8988T (cell line): ENCODE measurements around the gene SMIM29.
"Not testable (repeated sequence)": the region's sequence is repeated elsewhere in the genome, so short reads cannot be mapped to it uniquely, and the experiment has no call there.

Experiments used
- DNase-seq: peaks from one replicate; pipeline ENCODE4 v3.0.0; 2011

Gene SMIM29

DNA sequence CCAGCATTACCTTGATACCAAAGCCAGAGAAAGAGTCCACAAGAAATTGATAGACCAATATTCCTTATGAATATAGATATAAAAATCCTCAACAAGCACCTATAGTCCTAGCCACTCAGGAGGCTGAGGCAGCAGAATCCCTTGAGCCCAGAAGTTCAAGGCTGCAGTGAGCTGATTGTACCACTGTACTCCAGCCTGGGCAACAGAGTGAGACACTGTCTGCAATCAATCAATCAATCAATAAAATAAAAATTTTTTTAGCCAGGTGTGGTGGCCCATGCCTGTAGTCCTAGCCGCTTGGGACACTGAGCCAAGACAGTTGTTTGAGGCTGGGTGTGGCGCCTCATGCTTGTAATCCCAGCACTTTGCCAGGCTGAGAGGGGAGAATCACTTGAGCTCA lies 18.9 kb upstream of the SMIM29 start:
- no peak for DNase-seq

DNA sequence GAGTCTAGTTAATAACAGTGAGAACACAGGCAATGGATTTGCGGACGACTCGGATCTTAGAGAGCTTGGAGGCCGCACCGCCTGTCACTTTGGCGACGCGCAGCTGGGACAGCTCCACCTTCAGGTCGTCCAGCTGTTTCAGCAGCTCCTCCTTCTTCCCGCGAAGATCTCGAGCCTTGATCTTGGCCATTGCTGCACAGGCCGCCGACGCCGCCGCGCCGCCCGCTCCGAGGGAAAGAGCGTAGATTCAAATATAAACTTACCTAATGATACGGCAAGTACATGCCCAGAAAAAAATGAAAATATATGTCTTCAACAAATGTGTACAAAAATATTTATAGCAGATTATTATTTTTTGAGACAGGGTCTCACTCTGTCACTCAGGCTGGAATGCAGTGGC lies 14.7 kb upstream of the SMIM29 start:
- not testable (repeated sequence) for DNase-seq

DNA sequence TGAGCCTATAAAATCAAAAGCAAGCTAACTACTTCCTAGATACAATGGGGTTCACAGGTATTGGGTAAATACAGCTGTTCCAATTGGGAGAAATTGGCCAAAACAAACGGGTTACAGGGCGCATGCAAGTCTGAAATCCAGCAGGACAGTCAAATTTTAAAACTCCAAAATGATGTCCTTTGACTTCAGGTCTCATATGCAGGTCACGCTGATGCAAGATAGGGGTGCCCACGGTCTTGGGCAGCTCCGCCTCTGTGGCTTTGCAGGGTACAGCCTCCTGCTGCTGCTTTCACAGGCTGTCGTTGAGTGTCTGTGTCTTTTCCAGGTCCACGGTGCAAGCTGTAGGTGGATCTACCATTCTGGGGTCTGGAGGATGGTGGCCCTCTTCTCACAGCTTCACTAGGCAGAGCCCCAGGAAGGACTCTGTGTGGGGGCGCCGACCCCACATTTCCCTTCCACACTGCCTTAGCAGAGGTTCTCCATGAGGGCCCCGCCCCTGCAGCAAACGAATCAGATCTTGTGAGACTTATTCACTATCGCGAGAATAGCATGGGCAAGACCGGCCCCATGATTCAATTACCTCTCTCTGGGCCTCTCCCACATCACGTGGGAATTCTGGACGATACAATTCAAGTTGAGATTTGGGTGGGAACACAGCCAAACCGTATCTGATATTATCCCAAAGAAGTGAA lies 11.9 kb upstream of the SMIM29 start:
- no peak for DNase-seq

DNA sequence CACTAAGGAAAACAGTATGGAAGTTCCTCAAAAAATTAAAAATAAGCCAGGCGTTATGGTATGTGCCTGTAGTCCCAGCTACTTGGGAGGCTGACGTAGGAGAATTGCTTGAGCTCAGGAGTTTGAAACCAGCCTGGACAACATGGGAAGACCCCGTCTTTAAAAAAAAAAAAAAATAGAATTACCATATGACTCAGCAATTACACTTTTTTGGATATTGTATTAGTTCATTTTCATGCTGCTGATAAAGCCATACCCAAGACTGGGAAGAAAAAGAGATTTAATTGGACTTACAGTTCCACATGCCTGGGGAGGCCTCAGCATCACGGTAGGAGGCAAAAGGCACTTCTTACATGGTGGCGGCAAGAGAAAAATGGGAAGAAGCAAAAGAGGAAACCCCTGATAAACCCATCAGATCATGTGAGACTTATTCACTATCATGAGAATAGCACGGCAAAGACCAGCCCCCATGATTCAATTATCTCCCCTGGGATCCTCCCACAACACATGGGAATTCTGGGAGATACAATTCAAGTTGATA lies 10.8 kb upstream of the SMIM29 start:
- no peak for DNase-seq

DNA sequence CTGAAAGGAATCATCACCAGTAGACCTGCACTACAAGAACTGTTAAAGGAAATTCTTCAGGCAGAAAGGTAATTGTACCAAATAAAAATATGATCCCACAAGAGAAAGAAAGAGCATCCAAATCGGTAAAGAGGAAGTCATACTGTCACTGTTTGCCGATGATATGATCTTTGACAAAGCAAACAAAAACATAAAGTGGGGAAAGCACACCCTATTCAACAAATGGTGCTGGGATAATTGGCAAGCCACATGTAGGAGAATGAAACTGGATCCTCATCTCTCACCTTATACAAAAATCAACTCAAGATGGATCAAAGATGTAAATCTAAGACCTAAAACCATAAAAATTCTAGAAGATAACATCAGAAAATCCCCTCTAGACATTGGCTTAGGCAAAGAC lies 3.6 kb upstream of the SMIM29 start:
- DNase-seq: not testable (repeated sequence)

DNA sequence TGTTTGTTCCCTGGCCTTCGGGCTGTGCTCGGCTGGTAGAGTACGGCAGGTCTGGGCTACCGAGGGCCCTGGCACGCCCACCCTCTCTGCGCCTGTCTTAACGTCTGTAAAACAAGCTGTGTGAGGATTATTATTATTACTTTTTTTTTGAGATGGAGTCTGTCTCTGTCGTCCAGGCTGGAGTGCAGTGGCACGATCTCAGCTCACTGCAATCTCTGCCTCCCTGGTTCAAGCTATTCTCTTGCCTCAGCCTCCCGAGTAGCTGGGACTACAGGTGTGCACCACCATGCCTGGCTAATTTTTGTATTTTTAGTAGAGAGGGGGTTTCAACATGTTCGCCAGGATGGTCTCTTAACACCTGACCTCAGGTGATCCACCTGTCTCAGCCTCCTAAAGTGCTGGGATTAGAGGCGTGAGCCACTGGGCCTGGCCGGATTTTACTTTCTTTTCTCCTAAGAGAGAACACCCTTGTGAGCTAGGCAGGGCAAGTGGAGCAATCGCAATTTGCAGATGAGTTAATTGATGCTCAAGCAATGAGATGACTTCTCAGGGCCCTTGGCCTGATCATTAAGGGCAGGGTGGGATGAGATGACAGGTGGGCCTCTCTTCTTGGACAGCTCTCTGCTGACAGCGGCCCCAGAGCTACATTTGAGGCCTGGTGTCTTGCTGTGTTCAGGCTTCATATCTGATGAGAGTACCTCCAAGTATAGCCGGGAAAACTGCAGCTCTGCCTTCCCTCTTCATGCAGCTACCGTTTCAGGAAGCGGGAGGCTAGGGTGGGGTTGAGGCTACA lies 859 bp upstream of the SMIM29 start:
- DNase-seq: no peak

DNA sequence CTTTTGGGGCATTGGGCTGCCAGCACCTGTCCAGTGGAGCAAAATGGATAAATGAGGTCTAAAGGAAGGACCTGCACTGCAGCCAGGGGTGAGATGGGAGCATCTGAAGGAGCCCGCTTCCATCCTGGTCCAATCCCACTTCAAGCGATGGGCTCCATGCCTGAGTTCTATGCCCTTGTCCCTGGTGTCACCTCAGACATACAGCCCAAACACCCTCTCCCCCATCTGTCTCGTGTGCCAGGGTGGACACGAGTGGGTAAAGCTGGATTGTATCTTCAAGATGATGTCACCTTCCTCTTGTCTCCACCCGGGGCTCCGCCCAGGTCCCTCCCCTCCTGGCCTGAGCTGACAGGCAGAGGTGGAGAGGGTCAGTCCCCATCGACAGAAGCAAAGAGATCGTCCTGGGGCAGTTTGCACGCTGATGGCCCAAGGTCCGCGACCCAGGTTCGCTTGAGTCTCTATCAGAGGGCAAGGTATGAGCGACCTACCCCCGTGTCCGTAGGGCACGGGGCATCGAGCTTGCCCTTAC lies 544 bp downstream of the SMIM29 start:
- DNase-seq: no peak

DNA sequence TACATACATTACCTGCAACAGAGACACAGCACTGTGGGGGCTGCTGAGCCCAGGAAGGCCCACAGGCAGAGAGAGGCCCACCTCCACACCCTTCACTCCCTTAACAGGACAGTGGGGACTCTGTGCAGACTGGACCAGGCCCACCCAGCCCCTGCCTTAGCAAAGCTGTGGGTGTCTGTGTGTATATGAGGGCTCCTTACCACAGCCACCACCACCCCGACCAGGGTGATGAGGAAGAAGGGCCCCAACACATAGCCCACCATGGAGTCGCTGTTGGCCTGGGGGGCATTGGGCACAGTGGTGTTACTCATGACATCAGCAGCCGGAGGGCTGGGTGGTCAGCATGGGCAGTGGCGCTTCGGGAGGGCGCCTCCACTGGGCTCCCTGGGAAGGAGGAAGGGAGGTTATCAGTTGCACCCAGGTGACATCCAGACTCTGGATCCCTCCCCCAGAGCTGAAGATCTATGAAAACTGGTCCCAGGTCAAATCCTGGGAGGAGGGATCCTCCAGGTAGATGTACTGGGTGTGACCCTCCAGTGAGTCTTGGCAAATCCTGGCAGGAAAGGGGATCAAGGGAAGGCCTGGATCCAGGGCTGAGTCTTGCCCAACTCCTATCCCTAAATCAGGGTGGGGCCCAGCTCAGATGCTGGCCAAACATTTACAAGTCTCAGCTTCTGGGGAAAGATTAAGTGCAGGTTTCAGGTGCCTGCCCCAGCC lies 1.2 kb downstream of the SMIM29 start:
- no peak for DNase-seq

DNA sequence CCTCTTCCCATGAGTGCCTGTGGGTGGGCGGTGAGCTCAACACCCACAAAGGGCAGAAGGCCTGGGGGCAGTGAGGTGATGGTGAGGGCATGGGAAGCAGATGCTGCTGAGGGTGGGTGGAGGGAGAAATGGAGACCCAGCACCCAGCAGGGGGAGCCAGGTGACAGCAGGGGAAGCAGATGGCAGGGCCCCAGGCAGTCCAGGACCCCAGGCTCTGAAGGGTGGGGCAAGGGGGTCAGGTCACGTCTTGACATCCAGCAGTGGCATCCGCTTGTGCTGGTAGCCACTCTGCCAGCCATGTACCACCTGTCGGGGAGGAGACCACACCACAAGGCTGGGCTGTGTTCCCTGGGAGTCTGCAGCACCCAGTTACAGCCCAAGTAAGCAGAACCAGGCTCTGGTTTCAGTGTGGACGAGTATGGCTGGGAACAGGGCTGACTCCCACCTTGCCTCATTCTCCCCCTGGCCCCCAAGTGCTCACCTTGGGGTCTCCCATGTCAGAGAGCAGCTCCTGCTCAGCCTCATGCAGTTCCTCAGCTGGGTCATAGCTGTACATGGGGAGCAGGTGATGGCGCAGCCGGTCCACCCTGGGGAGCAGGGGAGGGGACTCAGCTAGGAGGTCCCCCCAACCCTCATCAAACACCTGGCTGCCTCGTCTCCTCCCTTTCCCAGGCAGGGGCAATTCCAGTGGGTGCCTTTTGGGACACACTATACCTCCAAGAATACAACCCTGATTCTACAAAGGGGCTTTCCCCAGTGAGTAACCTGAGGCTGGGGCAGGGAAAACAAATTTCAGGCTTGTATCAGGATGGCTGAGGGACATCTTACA lies 2.0 kb downstream of the SMIM29 start:
- DNase-seq: no peak

DNA sequence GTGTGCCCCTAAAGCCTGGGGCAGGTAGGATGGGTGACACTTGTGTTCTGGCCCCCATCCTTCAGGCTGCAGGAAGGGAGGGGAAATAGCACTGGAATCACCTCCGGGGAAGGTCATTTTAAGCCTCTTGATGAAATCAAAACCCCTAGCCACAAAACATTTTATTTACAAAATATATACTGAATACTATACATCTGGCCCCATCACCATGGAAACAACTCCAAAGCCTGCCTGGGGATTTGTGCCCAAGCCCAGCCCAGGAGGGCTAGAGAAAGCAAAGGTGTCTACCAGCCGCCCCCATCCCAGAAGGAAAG lies 2.6 kb downstream of the SMIM29 start:
- DNase-seq: no peak

DNA sequence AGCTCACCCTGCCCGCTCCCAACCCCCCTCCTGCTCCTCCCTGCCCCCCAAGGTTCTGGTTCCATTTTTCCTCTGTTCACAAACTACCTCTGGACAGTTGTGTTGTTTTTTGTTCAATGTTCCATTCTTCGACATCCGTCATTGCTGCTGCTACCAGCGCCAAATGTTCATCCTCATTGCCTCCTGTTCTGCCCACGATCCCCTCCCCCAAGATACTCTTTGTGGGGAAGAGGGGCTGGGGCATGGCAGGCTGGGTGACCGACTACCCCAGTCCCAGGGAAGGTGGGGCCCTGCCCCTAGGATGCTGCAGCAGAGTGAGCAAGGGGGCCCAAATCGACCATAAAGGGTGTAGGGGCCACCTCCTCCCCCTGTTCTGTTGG lies 3.1 kb downstream of the SMIM29 start:
- not testable (repeated sequence) for DNase-seq

DNA sequence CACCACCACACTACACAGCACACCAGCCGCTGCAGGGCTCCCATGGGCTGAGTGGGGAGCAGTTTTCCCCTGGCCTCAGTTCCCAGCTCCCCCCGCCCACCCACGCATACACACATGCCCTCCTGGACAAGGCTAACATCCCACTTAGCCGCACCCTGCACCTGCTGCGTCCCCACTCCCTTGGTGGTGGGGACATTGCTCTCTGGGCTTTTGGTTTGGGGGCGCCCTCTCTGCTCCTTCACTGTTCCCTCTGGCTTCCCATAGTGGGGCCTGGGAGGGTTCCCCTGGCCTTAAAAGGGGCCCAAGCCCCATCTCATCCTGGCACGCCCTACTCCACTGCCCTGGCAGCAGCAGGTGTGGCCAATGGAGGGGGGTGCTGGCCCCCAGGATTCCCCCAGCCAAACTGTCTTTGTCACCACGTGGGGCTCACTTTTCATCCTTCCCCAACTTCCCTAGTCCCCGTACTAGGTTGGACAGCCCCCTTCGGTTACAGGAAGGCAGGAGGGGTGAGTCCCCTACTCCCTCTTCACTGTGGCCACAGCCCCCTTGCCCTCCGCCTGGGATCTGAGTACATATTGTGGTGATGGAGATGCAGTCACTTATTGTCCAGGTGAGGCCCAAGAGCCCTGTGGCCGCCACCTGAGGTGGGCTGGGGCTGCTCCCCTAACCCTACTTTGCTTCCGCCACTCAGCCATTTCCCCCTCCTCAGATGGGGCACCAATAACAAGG lies 3.6 kb downstream of the SMIM29 start:
- DNase-seq: not testable (repeated sequence)

DNA sequence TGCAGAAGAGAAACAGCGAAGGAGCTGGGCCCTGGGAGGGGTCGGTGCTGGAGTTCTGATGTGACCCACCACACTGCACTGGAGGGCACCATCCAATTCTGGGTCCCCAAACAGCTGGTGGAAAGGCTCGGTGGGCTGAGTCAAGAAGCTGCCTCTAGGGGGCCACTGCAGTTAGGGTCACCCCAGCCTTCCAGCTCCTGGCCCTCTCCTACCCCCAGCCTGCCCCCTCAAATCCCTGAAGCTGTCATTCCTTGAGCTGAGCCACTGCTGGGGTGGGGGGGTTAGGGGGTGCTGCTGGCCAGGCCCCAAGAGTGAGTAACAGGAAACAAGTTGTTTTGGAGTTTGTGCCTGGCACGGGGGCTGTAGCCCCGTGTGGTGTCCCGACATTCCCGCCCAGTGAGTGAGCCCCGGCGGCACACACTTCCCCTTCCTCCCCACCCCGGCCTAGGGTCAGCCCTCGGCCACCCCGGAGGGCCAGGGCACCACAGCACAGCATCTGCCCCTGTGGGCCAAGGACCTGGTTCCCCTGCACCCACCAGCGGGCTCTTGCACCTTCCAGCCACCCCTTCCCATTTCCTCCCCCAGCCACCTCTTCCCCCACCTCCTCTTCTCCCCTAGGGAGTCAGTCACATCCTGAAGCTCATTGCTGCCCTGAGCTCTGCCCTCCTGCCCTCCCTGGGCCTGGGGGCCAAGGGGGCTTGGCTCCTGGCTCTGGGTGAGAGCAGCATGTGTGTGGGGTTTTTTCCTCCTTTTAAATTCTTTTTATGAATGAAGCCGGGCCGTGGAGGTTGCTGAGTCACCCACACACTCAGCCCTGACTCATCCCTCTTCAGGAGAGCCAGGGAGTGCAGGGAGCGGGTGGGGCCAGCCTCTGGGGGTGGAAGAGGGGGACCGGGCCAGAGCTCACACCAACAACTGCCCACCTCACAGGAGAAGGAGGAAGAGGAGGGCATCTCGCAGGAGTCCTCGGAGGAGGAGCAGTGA lies 4.6 kb downstream of the SMIM29 start:
- DNase-seq: peak; percentile 89

DNA sequence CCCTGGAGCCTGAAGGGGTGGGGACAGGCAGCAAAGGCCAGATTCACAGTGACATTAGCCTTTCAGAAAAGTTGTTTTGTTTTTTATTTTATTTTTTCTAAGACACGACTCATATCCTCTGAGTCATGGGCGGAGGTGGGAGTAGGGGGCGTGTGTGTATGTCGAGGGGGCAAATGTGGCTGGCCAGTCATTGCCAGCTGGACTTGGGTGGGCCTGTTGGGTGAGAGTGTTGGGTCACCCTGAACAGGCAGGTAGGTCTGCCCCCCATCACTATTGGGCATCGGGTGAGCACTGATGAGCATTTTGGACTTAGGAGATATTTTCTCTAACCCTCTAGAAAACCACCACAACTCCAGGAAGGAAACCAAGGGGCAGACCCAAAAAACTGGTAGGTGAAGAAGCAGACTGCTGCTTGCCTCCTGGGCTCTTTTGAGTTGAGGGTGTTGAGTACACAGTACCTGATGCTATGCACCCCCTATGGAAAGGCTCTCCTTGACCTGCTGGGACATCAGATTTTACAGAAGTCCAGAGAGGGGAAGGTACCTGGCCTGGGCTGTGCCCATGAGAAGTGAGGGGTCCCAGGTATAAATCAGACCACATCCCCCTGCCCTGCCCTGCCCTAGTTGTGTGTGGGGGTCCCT lies 5.6 kb downstream of the SMIM29 start:
- no peak for DNase-seq

DNA sequence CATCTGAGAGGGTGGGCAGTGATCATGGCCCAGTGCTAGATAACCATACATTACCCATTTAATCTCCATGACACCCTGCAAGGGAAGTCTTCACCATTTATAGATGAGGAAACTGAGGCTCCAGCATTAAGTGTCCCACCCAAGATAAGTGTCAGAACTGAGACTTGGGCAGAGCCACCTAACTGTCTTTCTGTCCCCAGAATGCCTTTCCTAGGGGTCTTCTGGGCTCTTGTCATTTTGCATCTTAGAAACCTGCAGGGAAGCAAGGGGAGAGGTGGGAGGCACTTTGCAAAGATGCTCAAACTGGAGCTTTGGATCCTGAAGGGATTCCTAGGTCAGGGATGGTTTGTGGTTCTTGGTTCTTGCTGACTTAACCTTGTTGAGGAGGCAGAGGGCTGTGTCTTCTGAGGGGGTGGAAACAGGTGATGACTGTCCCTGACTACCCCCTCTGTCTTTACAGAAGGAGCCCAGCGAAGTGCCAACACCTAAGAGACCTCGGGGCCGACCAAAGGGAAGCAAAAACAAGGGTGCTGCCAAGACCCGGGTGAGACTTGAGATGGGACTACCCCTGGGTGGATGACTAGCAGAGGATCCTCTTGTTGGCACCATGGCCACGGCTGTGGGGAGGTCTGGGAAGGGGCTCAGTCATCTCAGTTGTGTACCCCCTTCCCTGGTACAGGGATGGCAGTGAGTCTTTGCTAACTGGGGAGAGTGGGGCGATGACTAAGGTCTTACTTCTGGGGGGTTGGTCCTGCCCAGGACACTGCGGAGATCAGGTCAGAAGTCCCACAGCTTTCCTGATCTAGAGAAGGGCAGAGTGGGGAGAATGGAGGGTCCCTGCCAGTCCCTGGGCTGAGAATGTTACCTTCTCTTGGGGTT lies 6.3 kb downstream of the SMIM29 start:
- DNase-seq: no peak

DNA sequence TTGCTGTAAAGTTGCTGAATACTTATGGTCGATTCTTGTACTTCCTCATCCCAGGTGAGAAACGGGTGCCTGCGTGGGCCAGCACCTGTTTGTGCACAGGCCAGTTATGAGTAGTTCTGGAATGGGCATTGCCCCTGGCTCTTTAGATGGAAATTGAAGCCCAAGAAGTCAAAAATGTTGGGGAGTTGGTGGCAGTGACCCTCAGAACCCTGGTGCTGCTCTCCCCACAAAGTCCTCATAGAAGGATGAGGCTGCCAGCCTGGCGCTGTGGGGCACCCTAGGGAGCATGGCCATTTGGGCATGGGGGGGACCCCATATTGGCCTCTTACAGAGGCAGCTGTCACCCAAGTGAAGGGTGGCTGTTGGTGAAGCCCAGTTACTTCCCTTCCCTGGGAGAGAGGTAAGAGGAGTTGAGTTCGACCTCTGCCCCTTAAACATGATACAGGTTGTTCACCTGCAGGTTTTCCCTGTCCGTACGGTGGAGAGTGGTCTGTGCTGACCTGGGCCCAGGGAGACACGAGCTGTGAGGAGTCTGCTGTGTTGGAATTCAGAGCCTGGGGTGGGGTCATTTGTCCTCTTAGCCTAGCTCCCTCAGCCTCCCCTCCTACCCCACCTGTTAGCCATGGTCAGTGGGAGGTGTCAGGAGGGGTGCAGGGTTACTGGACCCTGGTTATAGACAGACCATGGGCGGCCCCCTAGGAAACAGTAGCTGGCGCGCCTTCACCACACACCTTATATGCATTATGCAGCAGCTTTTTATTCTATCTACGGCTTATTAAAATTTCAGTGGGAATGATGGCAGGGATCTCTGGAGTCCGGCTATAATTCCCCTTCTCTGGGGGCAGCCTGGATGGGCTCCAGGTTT lies 7.2 kb downstream of the SMIM29 start:
- DNase-seq: no peak

DNA sequence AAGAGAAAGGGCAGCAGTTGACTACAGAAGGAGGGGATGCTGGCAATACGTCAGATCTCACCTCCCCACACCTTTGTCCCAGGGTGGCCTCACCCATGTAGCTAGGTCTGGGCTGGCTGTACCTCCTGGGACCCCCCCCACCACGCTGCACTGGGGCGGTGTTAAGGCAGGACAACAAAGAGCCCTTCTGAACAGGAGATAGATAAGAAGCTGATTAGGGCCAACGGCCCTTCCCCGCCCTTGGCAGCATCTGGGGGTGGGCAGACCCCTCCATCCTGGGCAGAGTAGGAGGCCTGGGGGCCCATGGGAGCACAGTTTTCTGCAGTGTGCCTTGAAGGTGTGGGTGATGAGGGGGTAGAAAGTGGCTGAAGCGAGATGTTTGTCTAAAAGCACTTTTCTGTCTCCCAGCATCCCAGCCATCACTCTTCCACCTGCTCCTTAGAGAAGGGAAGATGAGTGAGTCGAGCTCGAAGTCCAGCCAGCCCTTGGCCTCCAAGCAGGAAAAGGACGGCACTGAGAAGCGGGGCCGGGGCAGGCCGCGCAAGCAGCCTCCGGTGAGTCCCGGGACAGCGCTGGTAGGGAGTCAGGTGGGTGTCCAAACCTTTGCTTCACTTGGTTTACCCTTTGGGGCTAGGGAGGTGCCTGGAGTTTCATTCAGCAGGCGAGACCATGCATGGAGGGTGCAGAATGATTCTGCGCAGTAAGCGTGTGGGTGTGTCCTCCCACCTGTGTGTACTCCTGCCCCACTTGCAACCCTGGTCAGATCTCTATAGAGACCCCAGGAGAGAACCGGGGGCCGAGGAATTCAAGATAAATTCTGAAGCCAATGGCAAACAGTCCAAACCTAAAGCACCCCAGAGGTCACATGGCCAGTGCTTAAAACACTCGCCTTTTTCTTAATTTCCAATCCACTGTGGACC lies 8.2 kb downstream of the SMIM29 start:
- DNase-seq: no peak
